Left kidney (tissue), 2 donors: ENCODE data around the gene ZNF75A. TPM values are rescaled to one million over a fixed set of nuclear protein-coding genes. Genes with fewer than 3 reads are reported as not detected.

ENCODE experiments used
- DNase-seq: peaks from one replicate; pipeline ENCODE4 v3.0.0-alpha.2; 2013
- polyA plus RNA-seq: library from polyadenylated mRNA; unstranded; fragments of 120-200 nt; gene quantifications from one replicate; pipeline ENCODE4 v1.2.1, GENCODE V29; 2013; ENCODE audit not compliant: insufficient read length

Gene ZNF75A
- polyA plus RNA-seq, 1 donor, result 77.0 TPM

- DNase-seq, result peak; percentile 82
Measured at GRCh38 chr16:3364774-3365427, 59.6 kb downstream of the ZNF75A start.

Other genes with a start within 250 kb of the ZNF75A start
- gene IL32, start 239.9 kb upstream of the ZNF75A start, polyA plus RNA-seq, result 23.4 TPM
- gene ZSCAN10, start 206.2 kb upstream of the ZNF75A start, polyA plus RNA-seq, result 0.10 TPM
- gene ZNF205, start 192.9 kb upstream of the ZNF75A start, polyA plus RNA-seq, result 15.2 TPM
- 13.2 TPM for gene ZNF213, start 170.5 kb upstream of the ZNF75A start, polyA plus RNA-seq
- gene OR1F1, start 117.3 kb upstream of the ZNF75A start, polyA plus RNA-seq, result not detected
- 16.9 TPM for gene ZNF200, start 70.3 kb upstream of the ZNF75A start, polyA plus RNA-seq
- gene MEFV, start 48.9 kb upstream of the ZNF75A start, polyA plus RNA-seq, result 0.35 TPM
- gene ZNF263, start 22.0 kb upstream of the ZNF75A start, polyA plus RNA-seq, result 52.1 TPM
- 13.3 TPM for gene TIGD7, start 67 bp upstream of the ZNF75A start, polyA plus RNA-seq
- 1.3 TPM for gene OR2C1, start 50.4 kb downstream of the ZNF75A start, polyA plus RNA-seq
- 21.4 TPM for gene ZSCAN32, start 95.5 kb downstream of the ZNF75A start, polyA plus RNA-seq
- 16.2 TPM for gene ZNF174, start 95.7 kb downstream of the ZNF75A start, polyA plus RNA-seq
- gene ZNF597, start 138.0 kb downstream of the ZNF75A start, polyA plus RNA-seq, result 4.6 TPM
- 76.2 TPM for gene NAA60, start 138.2 kb downstream of the ZNF75A start, polyA plus RNA-seq
- gene C16orf90, start 190.0 kb downstream of the ZNF75A start, polyA plus RNA-seq, result not detected
- 67.9 TPM for gene CLUAP1, start 195.5 kb downstream of the ZNF75A start, polyA plus RNA-seq